ENCODE measurements around the gene UBQLN1.
"Not testable (repeated sequence)": the region's sequence is repeated elsewhere in the genome, so short reads cannot be mapped to it uniquely, and the experiment has no call there.

UBQLN1 gene

DNA sequence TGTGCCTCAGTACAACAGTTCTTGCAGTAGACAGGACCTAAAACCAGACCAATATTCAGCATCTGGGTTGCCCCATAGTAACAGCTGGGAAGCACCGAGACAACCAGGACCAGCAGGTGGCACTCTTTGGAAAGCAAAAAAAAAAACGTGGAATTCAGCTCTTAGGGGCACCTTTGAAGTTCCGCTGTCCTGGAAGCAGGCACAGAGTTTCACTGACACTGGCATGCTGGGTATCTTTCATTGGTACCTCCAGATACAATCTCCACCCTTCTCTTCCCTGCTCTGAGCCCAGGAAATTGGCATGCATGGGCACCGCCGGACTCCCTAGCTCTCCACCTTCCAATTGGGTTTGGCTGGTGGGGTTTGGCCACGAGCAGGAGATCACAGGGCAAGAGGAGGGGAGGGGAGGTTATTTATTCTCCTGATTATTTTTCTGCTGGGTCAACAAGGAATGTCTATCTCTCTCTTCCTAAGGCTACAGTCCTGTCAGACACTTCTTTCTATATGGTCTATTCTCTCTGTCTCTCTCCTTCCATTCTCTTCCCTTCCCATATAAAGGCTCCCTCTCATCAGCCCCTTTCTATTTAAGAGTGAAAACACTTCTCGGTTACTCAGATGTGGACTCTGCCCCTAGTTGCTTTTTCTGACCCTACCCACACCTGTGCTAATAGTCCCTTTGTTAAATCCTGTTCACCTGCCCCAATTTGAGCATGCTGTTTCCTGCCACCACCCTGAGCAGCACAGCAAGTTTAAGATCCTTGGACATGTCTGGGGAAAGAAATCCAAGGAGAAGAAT, 86.7 kb downstream of the UBQLN1 start:
- H3K27ac ChIP-seq (ENCODE audit: low read depth, low read length, severe bottlenecking), result no peak overlapping the region
- no peak overlapping the region for H3K4me3 ChIP-seq (ENCODE audit: extremely low read depth, insufficient read depth, low read length, poor library complexity, severe bottlenecking)
- 15 to 33% methylated on average over 4 to 5 of the region's 7 CpGs for WGBS, 2 experiments (ENCODE audit: insufficient coverage in 2 of 2)
- no peaks in the 10 kb centered on the region for H3K4me1 ChIP-seq (ENCODE audit: control insufficient read depth, insufficient read depth, low read length, poor library complexity, severe bottlenecking)
- H3K36me3 ChIP-seq (ENCODE audit: control insufficient read depth, insufficient read depth, low read length), result no peaks in the 10 kb centered on the region
- no peaks in the 10 kb centered on the region for H3K9me3 ChIP-seq (ENCODE audit: control insufficient read depth, low read length)

DNA sequence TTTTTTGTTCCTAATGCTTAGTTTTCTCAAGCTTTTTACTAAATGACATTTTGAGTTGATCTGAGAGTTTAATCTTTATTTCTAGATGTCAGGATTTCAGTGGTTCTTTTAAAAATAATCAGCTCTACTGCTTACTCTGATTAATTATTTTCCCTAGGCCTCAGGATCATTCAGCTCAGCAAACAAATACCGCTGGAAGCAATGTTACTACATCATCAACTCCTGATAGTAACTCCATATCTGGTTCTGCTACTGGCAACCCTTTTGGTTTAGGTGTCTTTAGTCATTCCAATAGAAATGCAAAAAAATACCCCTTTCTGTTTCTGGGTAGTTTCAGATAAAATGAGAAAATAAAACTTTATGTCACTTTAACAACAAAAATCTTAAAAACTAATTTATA, 90.5 kb downstream of the UBQLN1 start:
- no peaks in the 10 kb centered on the region for H3K36me3 ChIP-seq (ENCODE audit: control insufficient read depth, insufficient read depth, low read length)
- H3K4me3 ChIP-seq (ENCODE audit: extremely low read depth, insufficient read depth, low read length, poor library complexity, severe bottlenecking), result no peak overlapping the region
- no peaks in the 10 kb centered on the region for H3K4me1 ChIP-seq (ENCODE audit: control insufficient read depth, insufficient read depth, low read length, poor library complexity, severe bottlenecking)
- WGBS, 2 experiments (ENCODE audit: insufficient coverage in 2 of 2), result 67% methylated on average over 1 of the region's 1 CpG; no CpG with 5 or more reads in 1 of the 2 experiments
- no peaks in the 10 kb centered on the region for H3K9me3 ChIP-seq (ENCODE audit: control insufficient read depth, low read length)
- no peak overlapping the region for H3K27ac ChIP-seq (ENCODE audit: low read depth, low read length, severe bottlenecking)

DNA sequence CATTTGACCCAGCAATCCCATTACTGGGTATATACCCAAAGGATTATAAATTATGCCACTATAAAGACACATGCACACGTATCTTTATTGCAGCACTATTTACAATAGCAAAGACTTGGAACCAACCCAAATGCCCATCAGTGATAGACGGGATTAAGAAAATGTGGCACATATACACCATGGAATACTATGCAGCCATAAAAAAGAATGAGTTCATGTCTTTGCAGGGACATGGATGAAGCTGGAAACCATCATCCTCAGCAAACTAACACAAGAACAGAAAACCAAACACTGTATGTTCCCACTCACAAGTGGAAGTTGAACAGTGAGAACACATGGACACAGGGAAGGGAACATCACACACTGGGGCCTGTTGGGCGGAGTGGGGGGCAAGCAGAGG, 94.5 kb downstream of the UBQLN1 start:
- not testable (repeated sequence) for H3K36me3 ChIP-seq (ENCODE audit: control insufficient read depth, insufficient read depth, low read length); H3K9me3 ChIP-seq (ENCODE audit: control insufficient read depth, low read length); H3K4me1 ChIP-seq (ENCODE audit: control insufficient read depth, insufficient read depth, low read length, poor library complexity, severe bottlenecking); H3K27ac ChIP-seq (ENCODE audit: low read depth, low read length, severe bottlenecking); H3K4me3 ChIP-seq (ENCODE audit: extremely low read depth, insufficient read depth, low read length, poor library complexity, severe bottlenecking)
- WGBS, 2 experiments (ENCODE audit: insufficient coverage in 2 of 2), result 80 to 93% methylated on average over 1 to 2 of the region's 3 CpGs
